HepG2 (cell line): ENCODE results near the gene CCDC142. TPM values are rescaled to one million over a fixed set of nuclear protein-coding genes. Genes with fewer than 3 reads are reported as not detected.

Experiments
- CERS6 ChIP-seq: sonication (generic); formaldehyde crosslinking; IDR thresholded peaks from 2 replicates; pipeline ENCODE4 v1.5.0; 2020; ENCODE audit warnings: missing genetic modification reagents
- DNMT1 ChIP-seq: sonication (generic); formaldehyde crosslinking; IDR thresholded peaks from 2 replicates; pipeline ENCODE4 v1.5.1; 2020; ENCODE audit warnings: mild to moderate bottlenecking, missing genetic modification reagents
- GATA4 ChIP-seq: sonication (generic); IDR thresholded peaks from 2 replicates; pipeline ENCODE4 v1.6.1; 2016; ENCODE audit warnings: antibody characterized with exemption, low read depth, borderline replicate concordance
- HNF1B ChIP-seq: sonication (generic); formaldehyde crosslinking; IDR thresholded peaks from 2 replicates; pipeline ENCODE4 v1.5.1; 2020; ENCODE audit warnings: mild to moderate bottlenecking, moderate library complexity, missing genetic modification reagents
- HNRNPLL ChIP-seq: fragments of 200-400 bp; formaldehyde crosslinking; IDR thresholded peaks from 2 replicates; pipeline ENCODE4 v1.6.1; 2017; ENCODE audit warnings: mild to moderate bottlenecking, low read depth, low read length; ENCODE audit not compliant: poor library complexity, severe bottlenecking
- PBX3 ChIP-seq: sonication (generic); formaldehyde crosslinking; IDR thresholded peaks from 2 replicates; pipeline ENCODE4 v1.8.1; 2023; ENCODE audit warnings: missing genetic modification reagents, inconsistent platforms, borderline replicate concordance
- SIN3A ChIP-seq: IDR thresholded peaks from 2 replicates; pipeline ENCODE4 v1.6.1; 2011; ENCODE audit warnings: low read depth, mild to moderate bottlenecking, control low read depth, low read length, borderline replicate concordance
- SNAPC2 ChIP-seq: sonication (generic); formaldehyde crosslinking; IDR thresholded peaks from 2 replicates; pipeline ENCODE4 v1.8.1; 2022; ENCODE audit warnings: mild to moderate bottlenecking, missing genetic modification reagents
- TFE3 ChIP-seq: IDR thresholded peaks from 2 replicates; pipeline ENCODE4 v1.6.1; 2016
- TRIM22 ChIP-seq: fragments of 450-650 bp; IDR thresholded peaks from 2 replicates; pipeline ENCODE4 v1.6.1; 2017
- ZBTB14 ChIP-seq: sonication (generic); formaldehyde crosslinking; IDR thresholded peaks from 2 replicates; pipeline ENCODE4 v1.4.0; 2020; ENCODE audit warnings: missing genetic modification reagents
- ZBTB43 ChIP-seq: sonication (generic); formaldehyde crosslinking; conservative IDR thresholded peaks from 2 replicates; pipeline ENCODE4 v1.4.0; 2020; ENCODE audit warnings: missing genetic modification reagents
- ZMYM3 ChIP-seq: sonication (generic); formaldehyde crosslinking; IDR thresholded peaks from 2 replicates; pipeline ENCODE4 v1.5.1; 2020; ENCODE audit warnings: mild to moderate bottlenecking, missing genetic modification reagents
- ZNF354B ChIP-seq: sonication (generic); formaldehyde crosslinking; IDR thresholded peaks from 2 replicates; pipeline ENCODE4 v1.8.0; 2022; ENCODE audit warnings: mild to moderate bottlenecking, missing genetic modification reagents
- ZNF431 ChIP-seq: sonication (generic); formaldehyde crosslinking; IDR thresholded peaks from 2 replicates; pipeline ENCODE4 v1.9.0; 2022; ENCODE audit warnings: missing genetic modification reagents, low read depth, mild to moderate bottlenecking, borderline replicate concordance
- ZNF747 ChIP-seq: sonication (generic); formaldehyde crosslinking; IDR thresholded peaks from 2 replicates; pipeline ENCODE4 v1.8.1; 2023; ENCODE audit warnings: missing genetic modification reagents, mild to moderate bottlenecking, borderline replicate concordance
- ZNF839 ChIP-seq: sonication (generic); formaldehyde crosslinking; IDR thresholded peaks from 2 replicates; pipeline ENCODE4 v1.4.0; 2020; ENCODE audit warnings: missing genetic modification reagents, mild to moderate bottlenecking, borderline replicate concordance
- ZNF878 ChIP-seq: sonication (generic); formaldehyde crosslinking; IDR thresholded peaks from 2 replicates; pipeline ENCODE4 v1.8.1; 2023; ENCODE audit warnings: mild to moderate bottlenecking, missing genetic modification reagents, moderate library complexity
- polyA plus RNA-seq, 8 experiments: library from polyadenylated mRNA; depleted of rRNA in 3 of 8; stranded (reverse) in 7 of 8; unstranded in 1 of 8; fragments of >200 nt; fragmentation: Illumina TruSeq in 4 of 8; extraction: Trizol in 4 of 8; gene quantifications; 2 replicates each; pipeline versions ENCODE4 v1.2.1 to v1.2.3, GENCODE V29; 2011 to 2016; ENCODE audit warnings: low read depth in 4 of 8, missing spikeins in 1 of 8, mixed read lengths in 1 of 8; ENCODE audit not compliant: insufficient read depth in 1 of 8
- total RNA-seq, 5 experiments: library from RNA; depleted of rRNA; stranded (reverse); fragments of >200 nt; fragmentation: Illumina TruSeq; extraction: Trizol; gene quantifications; 2 replicates each; pipeline ENCODE4 v1.2.3, GENCODE V29; 2016; ENCODE audit warnings: low read depth in 1 of 5

Gene CCDC142
- total and polyA plus RNA-seq, 2 of the 13 experiments (the other 11 are each of a cell fraction or from before 2014, with no cell fraction given): 14.7 to 30.4 TPM

- TF ChIP-seq ZNF747 (no peak), DNMT1 (CRISPR knock-in tag) (no peak), HNF1B (no peak; the same call in 1 of the 2 replicates), ZMYM3 (CRISPR knock-in tag) (no peak), ZNF431 (CRISPR knock-in tag) (no peak), ZBTB43 (CRISPR knock-in tag) (no peak), ZNF839 (no peak), CERS6 (CRISPR knock-in tag) (no peak), ZNF878 (CRISPR knock-in tag) (0 out of 2 replicates have a peak, but pooled peaks have one; percentile 6), GATA4 (no peak), ZNF354B (no peak), SIN3A (0 out of 2 replicates have a peak, but pooled peaks have one; percentile 15), HNRNPLL (no peak), TFE3 (CRISPR knock-in tag) (no peak; the same call in 1 of the 2 replicates), ZBTB14 (CRISPR knock-in tag) (no peak), TRIM22 (no peak), SNAPC2 (CRISPR knock-in tag) (peak; percentile 11; the same call in 1 of the 2 replicates), PBX3 (CRISPR knock-in tag) (peak; percentile 15; the same call in 1 of the 2 replicates)
Observed at GRCh38 chr2:74441170-74441689, 41.6 kb downstream of the CCDC142 start (continued).
